A549 (cell line): Measurements from ENCODE around the gene MYCN.

Experiments
- EP300 ChIP-seq, 2 experiments: fragments of >200 bp; sonication (Bioruptor Twin); formaldehyde crosslinking; IDR thresholded peaks; 2 replicates in 1 of 2; 3 replicates in 1 of 2; pipeline ENCODE4 v1.6.1; 2016 to 2017
- ESRRA ChIP-seq: fragments of 150-350 bp; IDR thresholded peaks from 2 replicates; pipeline ENCODE4 v1.6.1; 2014; ENCODE audit warnings: mild to moderate bottlenecking, low read length, borderline replicate concordance
- HDAC2 ChIP-seq: fragments of 200-600 bp; sonication (generic); IDR thresholded peaks from 2 replicates; pipeline ENCODE4 v1.6.1; 2016
- RFX5 ChIP-seq: fragments of 450-650 bp; IDR thresholded peaks from 2 replicates; pipeline ENCODE4 v1.7.1; 2014; ENCODE audit warnings: antibody characterized with exemption, mild to moderate bottlenecking, moderate library complexity
- SREBF2 ChIP-seq: fragments of 450-650 bp; IDR thresholded peaks from 2 replicates; pipeline ENCODE4 v1.6.1; 2014; ENCODE audit warnings: mild to moderate bottlenecking, moderate library complexity
- ZNF302 ChIP-seq: fragments of 250-450 bp; sonication (Bioruptor Pico); IDR thresholded peaks from 2 replicates; pipeline ENCODE4 v1.9.0; 2021; ENCODE audit warnings: inconsistent platforms, mild to moderate bottlenecking, moderate library complexity
- TF ChIP-seq, protein P1 (sequence below): fragments of >200 bp; sonication (Bioruptor Twin); formaldehyde crosslinking; IDR thresholded peaks from 3 replicates; pipeline ENCODE4 v1.5.1; 2016

DNA sequence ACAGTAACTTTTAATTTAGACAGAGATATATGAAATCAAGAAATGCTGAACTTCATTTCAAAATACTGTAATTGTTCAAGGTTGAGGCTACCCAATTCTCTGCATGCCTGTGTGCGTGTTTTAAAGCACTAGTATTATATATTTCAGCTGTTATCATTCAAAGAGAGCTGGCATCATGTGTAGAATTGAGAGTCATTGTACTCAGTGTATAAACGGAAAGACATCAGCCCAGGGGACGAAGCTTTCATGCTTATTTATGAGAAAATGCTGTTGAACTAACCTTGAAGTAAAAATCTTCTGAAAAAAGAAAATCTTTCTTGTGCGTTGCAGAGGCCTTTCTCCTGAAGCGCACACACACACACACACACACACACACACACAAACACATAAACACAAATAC is 48.4 kb downstream of the MYCN start:
- TF ChIP-seq, protein P1, sequence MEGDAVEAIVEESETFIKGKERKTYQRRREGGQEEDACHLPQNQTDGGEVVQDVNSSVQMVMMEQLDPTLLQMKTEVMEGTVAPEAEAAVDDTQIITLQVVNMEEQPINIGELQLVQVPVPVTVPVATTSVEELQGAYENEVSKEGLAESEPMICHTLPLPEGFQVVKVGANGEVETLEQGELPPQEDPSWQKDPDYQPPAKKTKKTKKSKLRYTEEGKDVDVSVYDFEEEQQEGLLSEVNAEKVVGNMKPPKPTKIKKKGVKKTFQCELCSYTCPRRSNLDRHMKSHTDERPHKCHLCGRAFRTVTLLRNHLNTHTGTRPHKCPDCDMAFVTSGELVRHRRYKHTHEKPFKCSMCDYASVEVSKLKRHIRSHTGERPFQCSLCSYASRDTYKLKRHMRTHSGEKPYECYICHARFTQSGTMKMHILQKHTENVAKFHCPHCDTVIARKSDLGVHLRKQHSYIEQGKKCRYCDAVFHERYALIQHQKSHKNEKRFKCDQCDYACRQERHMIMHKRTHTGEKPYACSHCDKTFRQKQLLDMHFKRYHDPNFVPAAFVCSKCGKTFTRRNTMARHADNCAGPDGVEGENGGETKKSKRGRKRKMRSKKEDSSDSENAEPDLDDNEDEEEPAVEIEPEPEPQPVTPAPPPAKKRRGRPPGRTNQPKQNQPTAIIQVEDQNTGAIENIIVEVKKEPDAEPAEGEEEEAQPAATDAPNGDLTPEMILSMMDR = no peak
- TF ChIP-seq HDAC2 (no peak), SREBF2 (no peak), RFX5 (no peak), ESRRA (no peak), ZNF302 (CRISPR knock-in tag) (no peak), EP300 (IDR thresholded peaks at IDR 0.05) (no peak)
